ENCODE results near the gene KIF22. TPM values are rescaled to one million over a fixed set of nuclear protein-coding genes. Genes with fewer than 3 reads are reported as not detected.

The KIF22 gene
- polyA plus RNA-seq, 6 donors from 2014 or later = 24.0 to 29.6 (median 26.3) TPM

DNA sequence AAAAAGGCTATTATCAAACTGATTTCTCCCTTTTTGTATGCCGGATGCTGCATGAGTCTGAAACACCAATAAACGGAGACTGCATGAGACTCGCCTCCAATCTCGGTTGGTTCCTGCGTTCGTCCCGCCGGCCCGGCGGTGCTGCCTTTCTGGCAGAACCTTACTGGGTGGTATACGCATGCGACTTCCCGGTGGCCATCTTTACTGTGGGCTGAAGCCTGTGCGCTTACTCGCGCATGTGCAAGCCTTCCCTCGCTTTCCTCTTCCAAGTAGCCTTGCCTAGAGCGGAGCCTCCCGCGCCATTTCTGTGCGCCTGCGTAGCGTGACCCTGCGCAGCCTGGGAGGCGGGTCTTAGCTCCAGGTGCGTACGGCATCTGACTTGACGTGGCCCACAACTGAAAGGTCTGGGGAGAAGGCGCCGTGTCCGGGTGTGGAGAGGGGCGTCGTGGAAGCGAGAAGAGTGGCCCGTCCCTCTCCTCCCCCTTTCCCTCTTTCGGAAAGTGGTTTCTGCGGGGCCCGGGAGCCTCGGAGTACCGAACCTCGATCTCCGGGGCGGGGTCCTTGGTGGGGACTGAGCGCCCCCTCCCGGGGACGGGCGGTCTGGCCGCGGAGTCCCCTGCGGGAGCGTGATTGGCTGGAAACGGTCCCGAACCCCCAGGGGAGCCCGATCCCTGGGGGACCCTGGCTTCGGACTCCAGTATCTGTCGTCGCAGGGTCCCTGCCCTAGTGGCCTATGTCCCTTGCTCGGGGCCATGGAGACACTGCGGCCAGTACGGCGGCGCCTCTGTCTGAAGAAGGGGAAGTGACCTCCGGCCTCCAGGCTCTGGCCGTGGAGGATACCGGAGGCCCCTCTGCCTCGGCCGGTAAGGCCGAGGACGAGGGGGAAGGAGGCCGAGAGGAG lies 25.5 kb downstream of the KIF22 start, which contains the start of gene PAGR1:
TSS of gene PAGR1 (plus strand) at position 360 of the 901 bp plus-strand sequence. CDS start at position 734, 374 bp downstream.
- DNase-seq (peak; percentile 98), ATAC-seq (ENCODE audit: low read depth in 2 of 2) (peak; percentile 74 to 76)
- Mint-ChIP-seq H3K27me3 (peaks cover 0 to 11% (median 6%) of the 10 kb centered on the region in 3 donors), H3K27ac (peak within 1 kb of the TSS; percentile 92 to 99 (median 98)), H3K4me1 (peaks cover 53 to 73% (median 67%) of the 10 kb centered on the region in 3 donors), H3K9me3 (no peaks in the 10 kb centered on the region), H3K36me3 (no peaks in the 10 kb centered on the region), H3K4me3 (peak within 1 kb of the TSS; percentile 87 to 100 (median 98))

DNA sequence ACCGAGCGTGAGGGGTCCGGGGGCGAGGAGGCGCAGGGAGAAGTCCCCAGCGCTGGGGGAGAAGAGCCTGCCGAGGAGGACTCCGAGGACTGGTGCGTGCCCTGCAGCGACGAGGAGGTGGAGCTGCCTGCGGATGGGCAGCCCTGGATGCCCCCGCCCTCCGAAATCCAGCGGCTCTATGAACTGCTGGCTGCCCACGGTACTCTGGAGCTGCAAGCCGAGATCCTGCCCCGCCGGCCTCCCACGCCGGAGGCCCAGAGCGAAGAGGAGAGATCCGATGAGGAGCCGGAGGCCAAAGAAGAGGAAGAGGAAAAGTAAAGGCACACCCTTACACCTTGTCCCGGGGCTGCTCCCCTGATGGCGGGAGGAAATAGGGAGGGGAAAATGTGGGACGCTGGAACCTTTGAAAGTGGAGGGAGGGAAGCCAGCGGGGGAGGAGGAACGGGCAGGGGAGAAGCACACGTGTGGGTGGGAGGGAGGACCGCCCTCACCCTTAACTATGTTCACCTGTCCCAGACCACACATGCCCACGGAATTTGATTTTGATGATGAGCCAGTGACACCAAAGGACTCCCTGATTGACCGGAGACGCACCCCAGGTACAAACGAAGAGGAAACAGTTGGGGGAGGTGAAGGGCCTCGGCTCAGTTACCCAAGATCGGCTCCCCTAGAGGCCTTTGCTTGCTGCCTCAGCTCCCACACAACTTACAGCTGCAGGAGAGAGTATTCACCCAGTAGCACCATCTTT lies 26.3 kb downstream of the KIF22 start:
- peaks cover 0 to 5% (median under 1%) of the 10 kb centered on the region in 3 donors for H3K27me3 Mint-ChIP-seq
- peak; percentile 23 for DNase-seq
- H3K27ac Mint-ChIP-seq = peak overlapping the region; percentile 58 to 99 (median 85)
- H3K4me3 Mint-ChIP-seq = peak overlapping the region; percentile 87 to 100 (median 98)
- no peak for ATAC-seq (ENCODE audit: low read depth in 2 of 2)
- H3K4me1 Mint-ChIP-seq = peaks cover 48 to 73% (median 66%) of the 10 kb centered on the region in 3 donors
- no peaks in the 10 kb centered on the region for H3K9me3 Mint-ChIP-seq
- no peaks in the 10 kb centered on the region for H3K36me3 Mint-ChIP-seq

DNA sequence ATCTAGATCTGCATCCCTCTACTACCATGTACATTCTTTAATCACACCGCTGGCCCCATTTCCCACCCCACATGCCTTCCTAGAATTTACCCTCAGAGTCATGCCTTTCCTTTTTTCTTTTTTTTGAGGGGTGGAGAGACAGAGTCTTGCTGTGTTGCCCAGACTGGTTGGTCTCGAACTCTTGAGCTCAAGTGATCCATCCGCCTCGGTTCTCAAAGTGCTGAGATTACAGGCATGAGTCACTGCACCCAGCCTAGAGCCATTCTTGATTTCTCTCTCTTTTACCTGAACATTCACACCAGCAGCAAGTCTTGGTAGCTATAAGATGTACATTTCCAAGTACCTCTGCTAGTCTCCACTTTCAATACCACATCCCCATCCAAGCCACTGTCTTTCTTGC lies 27.5 kb downstream of the KIF22 start:
- Mint-ChIP-seq H3K27ac (peak overlapping the region in 1 of 6 donors; percentile 71), H3K36me3 (no peaks in the 10 kb centered on the region), H3K9me3 (no peaks in the 10 kb centered on the region), H3K4me1 (peaks cover 45 to 83% (median 69%) of the 10 kb centered on the region in 3 donors), H3K27me3 (no peaks in the 10 kb centered on the region), H3K4me3 (peak overlapping the region; percentile 37 to 94 (median 80))
- DNase-seq = no peak
- ATAC-seq (ENCODE audit: low read depth in 2 of 2) = no peak

DNA sequence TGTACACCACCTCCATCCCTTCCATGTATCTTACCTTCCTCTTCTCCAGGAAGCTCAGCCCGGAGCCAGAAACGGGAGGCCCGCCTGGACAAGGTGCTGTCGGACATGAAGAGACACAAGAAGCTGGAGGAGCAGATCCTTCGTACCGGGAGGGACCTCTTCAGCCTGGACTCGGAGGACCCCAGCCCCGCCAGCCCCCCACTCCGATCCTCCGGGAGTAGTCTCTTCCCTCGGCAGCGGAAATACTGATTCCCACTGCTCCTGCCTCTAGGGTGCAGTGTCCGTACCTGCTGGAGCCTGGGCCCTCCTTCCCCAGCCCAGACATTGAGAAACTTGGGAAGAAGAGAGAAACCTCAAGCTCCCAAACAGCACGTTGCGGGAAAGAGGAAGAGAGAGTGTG lies 29.0 kb downstream of the KIF22 start:
- no peak for DNase-seq
- Mint-ChIP-seq H3K36me3 (no peaks in the 10 kb centered on the region), H3K4me3 (peak overlapping the region; percentile 87 to 98 (median 94)), H3K4me1 (peaks cover 43 to 82% (median 68%) of the 10 kb centered on the region in 3 donors), H3K27me3 (no peaks in the 10 kb centered on the region), H3K9me3 (no peaks in the 10 kb centered on the region), H3K27ac (peak overlapping the region in 3 of 6 donors; percentile 65 to 89 (median 80))
- no peak for ATAC-seq (ENCODE audit: low read depth in 2 of 2)

DNA sequence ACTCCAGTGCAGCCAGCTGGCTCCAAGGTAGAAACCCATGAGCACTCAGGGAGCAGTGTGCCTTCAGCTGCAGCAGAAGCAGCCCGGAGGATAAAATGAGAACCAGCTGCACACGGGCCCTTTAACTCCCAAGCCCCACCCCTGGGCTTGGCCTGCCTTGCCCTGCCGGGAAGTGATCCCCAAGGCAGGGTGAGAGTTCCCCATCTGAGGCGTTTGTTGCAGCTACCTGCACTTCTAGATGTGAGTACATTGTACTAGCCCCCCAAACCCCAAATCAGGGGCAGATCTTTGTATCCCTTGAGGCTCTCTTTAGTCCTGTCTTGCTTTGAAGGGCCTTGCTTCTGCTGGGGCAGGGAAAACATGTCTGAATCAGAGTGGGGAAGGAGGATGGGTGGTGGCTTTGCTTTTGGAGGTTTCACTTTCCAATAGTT lies 29.7 kb downstream of the KIF22 start, which contains the start of gene MVP:
TSS of gene MVP (plus strand) at position 192 of the 431 bp plus-strand sequence. CDS start 10,088 bp downstream, outside the sequence.
- Mint-ChIP-seq H3K4me3 (peak within 1 kb of the TSS; percentile 87 to 98 (median 94)), H3K27me3 (no peaks in the 10 kb centered on the region), H3K36me3 (no peaks in the 10 kb centered on the region), H3K9me3 (no peaks in the 10 kb centered on the region), H3K27ac (peak within 1 kb of the TSS; percentile 87 to 97 (median 93)), H3K4me1 (peaks cover 40 to 80% (median 64%) of the 10 kb centered on the region in 3 donors)
- DNase-seq (peak; percentile 47), ATAC-seq (ENCODE audit: low read depth in 2 of 2) (peak; percentile 5 to 8)

DNA sequence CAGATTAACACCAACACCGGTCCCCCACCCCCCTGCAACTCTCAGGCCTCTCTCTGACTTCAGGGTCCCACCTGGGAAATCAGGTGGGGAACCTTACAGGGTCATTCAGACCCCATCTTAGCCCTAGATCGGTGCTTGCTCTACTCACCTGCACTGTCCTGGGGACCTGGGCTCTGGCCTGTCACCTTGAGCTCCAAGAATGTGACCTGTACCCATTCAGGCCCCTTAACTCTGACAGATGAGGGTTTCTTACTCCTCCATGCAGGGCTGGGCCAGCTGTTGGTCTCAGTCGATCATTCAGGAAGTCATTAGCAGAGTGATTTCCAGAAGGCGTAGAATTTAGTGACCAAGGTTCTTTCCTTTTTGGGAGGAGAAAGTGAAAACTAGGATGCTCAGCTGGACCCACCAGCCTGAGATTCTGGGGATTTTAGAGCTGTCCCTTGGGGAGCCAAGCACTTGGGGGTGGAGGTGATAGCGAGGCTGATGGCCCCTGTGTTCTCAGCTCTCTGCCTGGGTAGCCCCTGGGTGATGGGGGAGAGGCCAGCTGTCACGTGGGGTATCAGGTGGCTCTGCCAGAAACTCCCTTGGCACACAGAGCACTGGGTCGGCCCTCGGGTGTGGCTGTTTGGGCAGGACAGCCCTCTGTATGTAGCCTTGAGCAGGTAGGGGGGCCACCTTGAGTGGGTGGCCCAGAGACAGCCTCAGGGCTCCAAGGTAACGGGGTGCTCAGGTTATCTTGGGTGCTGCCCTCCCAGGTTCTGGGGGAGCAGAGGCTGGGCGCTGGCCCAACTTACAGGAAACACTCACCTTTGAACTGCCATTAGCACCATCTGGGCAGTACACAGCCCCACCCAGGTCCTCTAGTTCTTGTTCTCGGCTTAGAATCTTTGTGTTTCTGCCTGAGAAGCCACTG lies 30.4 kb downstream of the KIF22 start:
- peak; percentile 41 for DNase-seq
- Mint-ChIP-seq H3K27me3 (no peaks in the 10 kb centered on the region), H3K4me3 (peak overlapping the region; percentile 87 to 98 (median 94)), H3K9me3 (no peaks in the 10 kb centered on the region), H3K27ac (peak overlapping the region; percentile 87 to 97 (median 93)), H3K4me1 (peaks cover 41 to 79% (median 65%) of the 10 kb centered on the region in 3 donors), H3K36me3 (no peaks in the 10 kb centered on the region)
- ATAC-seq (ENCODE audit: low read depth in 2 of 2) = peak; percentile 46 to 55

DNA sequence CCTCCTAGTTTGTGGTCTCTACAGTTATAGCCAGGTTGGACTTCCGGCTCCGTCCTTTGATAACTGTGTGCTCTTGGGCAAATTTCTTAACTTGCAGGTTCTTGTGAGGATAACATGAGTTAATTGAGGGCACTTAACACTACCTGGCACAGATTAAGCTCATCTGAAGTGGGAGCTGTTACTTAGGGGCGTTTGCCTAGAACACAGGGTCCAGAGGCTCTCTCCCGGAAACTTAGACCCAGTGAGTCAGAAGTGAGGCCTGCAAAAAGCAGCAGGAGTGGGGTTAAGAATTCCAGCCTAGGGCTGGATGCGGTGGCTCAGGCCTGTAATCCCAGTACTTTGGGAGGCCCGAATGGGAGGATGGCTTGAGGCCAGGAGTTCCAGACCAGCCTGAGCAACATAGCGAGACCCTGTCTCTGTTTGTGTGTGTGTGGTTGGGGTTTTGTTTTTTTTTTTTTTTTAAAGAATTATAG lies 31.1 kb downstream of the KIF22 start:
- Mint-ChIP-seq H3K27ac (peak overlapping the region; percentile 81 to 95 (median 90)), H3K36me3 (no peaks in the 10 kb centered on the region), H3K9me3 (no peaks in the 10 kb centered on the region), H3K4me1 (peaks cover 41 to 78% (median 62%) of the 10 kb centered on the region in 3 donors), H3K27me3 (no peaks in the 10 kb centered on the region), H3K4me3 (peak overlapping the region; percentile 87 to 98 (median 94))
- DNase-seq (no peak), ATAC-seq (ENCODE audit: low read depth in 2 of 2) (no peak)

DNA sequence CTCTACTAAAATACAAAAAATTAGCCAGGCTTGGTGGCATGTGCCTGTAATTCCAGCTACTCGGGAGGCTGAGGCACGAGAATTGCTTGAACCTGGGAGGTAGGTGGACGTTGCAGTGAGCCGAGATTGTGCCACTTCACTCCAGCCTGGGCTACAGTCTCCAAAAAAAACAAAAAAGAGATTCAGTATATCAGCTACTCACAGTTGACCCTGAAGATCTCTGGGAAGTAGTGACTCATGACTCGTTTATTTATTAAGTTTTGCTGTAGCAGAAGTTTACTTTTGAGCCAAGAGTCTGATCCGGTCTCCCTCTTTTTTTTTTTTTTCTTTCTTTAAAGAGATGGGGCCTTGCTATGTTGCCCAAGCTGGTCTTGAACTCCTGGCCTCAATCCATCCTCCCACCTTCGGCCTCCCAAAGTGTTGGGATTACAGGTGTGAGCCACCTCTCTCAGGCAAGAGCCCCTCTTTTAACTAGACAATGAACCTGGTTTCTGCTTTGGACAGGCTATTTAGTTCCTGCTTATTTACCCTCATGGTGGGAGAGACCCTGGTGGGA lies 34.1 kb downstream of the KIF22 start:
- Mint-ChIP-seq H3K27ac (peak overlapping the region in 2 of 6 donors; percentile 18 to 38), H3K9me3 (no peaks in the 10 kb centered on the region), H3K4me3 (peak overlapping the region in 2 of 8 donors; percentile 17 to 68), H3K27me3 (no peaks in the 10 kb centered on the region), H3K4me1 (peaks cover 26 to 63% (median 33%) of the 10 kb centered on the region in 3 donors), H3K36me3 (no peaks in the 10 kb centered on the region)
- DNase-seq (no peak), ATAC-seq (ENCODE audit: low read depth in 2 of 2) (no peak)

DNA sequence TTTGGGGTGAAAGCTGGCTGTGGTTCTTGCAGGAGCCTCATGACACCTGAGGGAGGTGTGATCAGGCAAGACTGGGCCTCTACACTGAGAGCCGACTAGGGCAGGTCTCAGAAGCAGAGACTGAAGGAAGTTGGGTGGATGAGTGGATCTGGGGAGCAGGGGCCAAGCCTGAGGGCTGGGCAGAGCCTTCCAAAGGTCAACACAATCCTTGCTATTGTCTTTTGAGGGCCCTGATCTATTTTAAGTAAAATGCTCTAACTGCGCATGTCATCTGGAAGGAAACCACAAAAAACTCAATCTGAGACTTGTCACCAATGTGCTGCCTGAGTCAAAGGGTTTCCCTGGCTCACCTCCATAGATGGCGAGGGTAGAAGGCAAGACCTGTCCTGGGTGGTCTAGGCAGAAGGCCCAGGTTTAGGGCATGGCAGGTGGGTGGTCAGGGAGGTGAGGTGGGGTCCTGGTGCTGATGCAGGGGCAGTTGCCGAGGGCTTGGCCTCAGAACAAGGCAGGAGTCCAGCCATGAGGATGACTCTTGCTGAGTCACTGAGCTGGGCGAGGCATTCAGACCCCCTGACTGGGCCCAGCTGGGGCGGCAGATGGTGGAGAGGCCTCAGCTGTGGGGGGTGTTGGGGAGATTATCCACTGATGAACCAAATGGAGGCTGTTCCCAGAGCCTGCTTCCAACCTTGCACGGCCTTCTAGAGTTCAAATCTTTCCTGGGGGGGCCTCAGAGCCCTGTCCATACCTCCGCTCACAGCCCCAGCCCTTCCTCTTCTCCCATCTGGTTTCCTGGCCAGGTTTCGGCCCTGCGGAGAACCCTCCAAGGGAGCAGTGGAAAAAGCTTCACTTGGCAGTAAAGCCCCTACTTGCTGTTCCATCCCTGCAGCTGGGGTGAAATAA lies 34.8 kb downstream of the KIF22 start:
- H3K4me3 Mint-ChIP-seq = peak overlapping the region in 2 of 8 donors; percentile 17 to 68
- DNase-seq (no peak), ATAC-seq (ENCODE audit: low read depth in 2 of 2) (no peak)
- H3K9me3 Mint-ChIP-seq = no peaks in the 10 kb centered on the region
- peak overlapping the region in 3 of 6 donors; percentile 10 to 48 (median 31) for H3K27ac Mint-ChIP-seq
- H3K27me3 Mint-ChIP-seq = no peaks in the 10 kb centered on the region
- H3K4me1 Mint-ChIP-seq = peaks cover 20 to 56% (median 31%) of the 10 kb centered on the region in 3 donors
- no peaks in the 10 kb centered on the region for H3K36me3 Mint-ChIP-seq

DNA sequence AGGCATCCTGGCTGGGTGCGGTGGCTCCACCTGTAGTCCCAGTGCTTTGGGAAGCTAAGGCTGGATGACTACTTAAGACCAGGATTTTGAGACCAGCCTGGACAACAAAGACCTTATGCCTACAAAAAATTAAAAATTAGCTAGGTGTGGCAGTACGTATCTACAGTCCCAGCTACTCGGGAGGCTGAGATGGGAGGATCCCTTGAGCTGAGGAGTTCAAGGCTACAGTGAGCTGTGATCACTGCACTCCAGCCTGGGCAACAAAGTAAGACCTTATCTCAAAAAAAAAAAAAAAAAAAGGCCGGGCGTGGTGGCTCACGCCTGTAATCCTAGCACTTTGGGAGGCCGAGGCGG lies 35.8 kb downstream of the KIF22 start:
- Mint-ChIP-seq H3K27me3 (no peaks in the 10 kb centered on the region), H3K27ac (no peak overlapping the region), H3K36me3 (no peaks in the 10 kb centered on the region), H3K4me1 (peaks cover 13 to 47% (median 29%) of the 10 kb centered on the region in 3 donors), H3K4me3 (no peak overlapping the region), H3K9me3 (no peaks in the 10 kb centered on the region)
- ATAC-seq (ENCODE audit: low read depth in 2 of 2) (no peak), DNase-seq (no peak)

DNA sequence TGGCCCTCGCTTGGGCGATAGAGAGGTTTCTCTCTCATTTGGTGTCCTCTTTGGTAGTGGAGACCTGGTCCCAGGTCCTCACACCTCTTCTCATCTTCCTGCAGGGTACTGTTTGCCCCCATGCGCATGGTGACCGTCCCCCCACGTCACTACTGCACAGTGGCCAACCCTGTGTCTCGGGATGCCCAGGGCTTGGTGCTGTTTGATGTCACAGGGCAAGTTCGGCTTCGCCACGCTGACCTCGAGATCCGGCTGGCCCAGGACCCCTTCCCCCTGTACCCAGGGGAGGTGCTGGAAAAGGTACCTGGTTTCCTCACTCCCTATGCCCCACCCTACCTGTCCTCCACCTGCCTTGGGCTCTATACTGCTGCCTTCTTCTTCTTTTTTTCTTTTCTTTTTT lies 40.2 kb downstream of the KIF22 start:
- peaks cover 0 to 7% of the 10 kb centered on the region in 2 donors for H3K36me3 Mint-ChIP-seq
- no peaks in the 10 kb centered on the region for H3K9me3 Mint-ChIP-seq
- ATAC-seq (ENCODE audit: low read depth in 2 of 2) (no peak), DNase-seq (no peak)
- H3K27ac Mint-ChIP-seq = peak overlapping the region in 1 of 6 donors; percentile 14
- no peaks in the 10 kb centered on the region for H3K27me3 Mint-ChIP-seq
- peaks cover 3 to 13% (median 13%) of the 10 kb centered on the region in 3 donors for H3K4me1 Mint-ChIP-seq
- no peak overlapping the region for H3K4me3 Mint-ChIP-seq
